D721Med (cell line): Measurements from ENCODE around the gene SLC12A2.
A peak's percentile ranks its signal among the peaks of the same experiment; 100 is the strongest.

Experiments
- DNase-seq: peaks from one replicate; pipeline ENCODE4 v3.0.0; 2011; ENCODE audit warnings: low spot score; ENCODE audit not compliant: insufficient read length
- FAIRE-seq: peaks from 2 replicates; lab custom pipeline; 2011; peaks lifted over from hg19 to GRCh38; lab: Jason Lieb, UNC
- CTCF ChIP-seq: IDR thresholded peaks from 2 replicates; pipeline ENCODE4 v1.5.1; 2012; ENCODE audit warnings: mild to moderate bottlenecking, control low read depth; ENCODE audit not compliant: insufficient read depth; ENCODE audit errors: missing control alignments

Gene SLC12A2

DNA sequence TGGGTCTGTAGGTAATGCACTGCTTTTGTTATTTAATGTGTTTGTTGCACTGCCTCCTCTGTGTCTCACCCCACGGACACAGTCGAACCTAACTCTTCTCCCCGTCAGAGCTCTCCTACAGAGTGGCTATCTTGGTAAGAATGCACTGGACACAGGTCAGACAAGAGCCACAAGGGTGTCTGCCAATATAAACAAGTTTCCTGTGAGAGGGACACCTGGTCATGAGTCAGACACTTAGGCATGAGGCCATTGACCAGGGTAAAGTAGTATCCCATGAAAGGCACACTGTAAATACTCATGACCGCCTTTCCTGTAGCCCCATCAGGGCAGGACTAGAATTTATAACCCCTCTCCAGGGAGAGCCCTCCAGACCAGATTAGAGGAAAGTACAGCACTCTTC lies 115.5 kb downstream of the SLC12A2 start:
- DNase-seq: no peak
- no peak for FAIRE-seq
- no peak for TF ChIP-seq CTCF

- DNase-seq: no peak
- no peak for TF ChIP-seq CTCF
- FAIRE-seq: no peak
Measured at GRCh38 chr5:128199611-128200010, 116.0 kb downstream of the SLC12A2 start.

DNA sequence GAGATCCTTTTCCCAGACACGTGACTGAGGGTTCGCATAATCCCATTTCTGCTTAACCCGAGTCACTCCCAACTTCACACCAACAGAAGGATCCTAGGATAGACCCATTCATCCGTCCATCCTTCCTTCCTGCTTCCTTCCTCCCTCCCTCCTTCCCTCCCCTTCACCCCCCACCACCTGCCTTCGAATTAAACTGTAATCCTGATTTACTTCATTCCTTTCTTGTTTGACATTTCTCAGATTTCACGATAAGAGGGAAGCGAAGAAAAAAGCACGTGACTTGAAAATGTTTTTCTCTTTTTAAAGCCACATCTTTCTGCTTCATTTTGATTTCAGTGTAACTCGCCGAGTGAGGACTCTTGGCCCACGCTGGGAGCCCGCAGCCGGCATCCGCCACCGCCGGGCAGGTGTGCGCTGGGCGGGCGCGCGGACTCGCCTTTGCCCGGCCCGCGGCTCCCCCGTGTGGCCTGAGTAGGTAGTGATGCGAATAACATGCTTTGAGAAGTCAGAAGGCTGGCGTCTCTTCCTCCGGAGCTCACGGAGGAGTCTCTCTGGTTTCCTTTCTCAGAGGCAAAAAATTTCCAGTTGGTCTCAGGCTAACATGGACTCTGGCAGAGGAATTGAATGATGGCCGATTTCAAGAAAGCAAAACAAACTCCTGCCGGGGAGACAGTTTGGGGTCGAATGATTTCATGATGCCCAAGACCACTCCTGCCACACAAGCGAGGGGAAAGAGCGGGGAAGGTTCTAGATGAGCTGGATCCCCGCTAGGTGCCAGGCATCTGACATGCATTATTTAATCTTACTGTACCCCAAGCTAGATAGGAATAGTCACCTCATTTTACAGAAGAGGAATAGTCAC lies 117.7 kb downstream of the SLC12A2 start:
- FAIRE-seq: no peak
- TF ChIP-seq CTCF: peak; percentile 81
- peak; percentile 32 for DNase-seq

DNA sequence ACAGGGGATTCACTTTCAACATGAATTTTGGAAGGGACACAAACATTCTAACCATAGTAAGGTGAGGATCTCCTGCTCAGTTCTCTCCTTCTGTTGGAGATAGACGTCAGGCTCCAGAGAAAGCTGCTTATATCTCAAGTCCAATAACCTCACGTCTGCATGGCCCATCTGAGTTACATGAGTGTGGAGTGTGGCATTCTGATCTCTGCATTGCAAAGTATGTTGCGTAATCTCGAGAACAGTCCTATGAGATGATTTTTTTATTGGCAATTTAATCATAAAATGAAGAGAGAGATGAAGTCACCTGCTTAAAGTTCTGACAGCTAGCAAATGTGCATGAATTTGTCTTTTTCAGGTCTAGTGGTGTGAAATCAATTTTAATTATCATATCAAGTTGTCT lies 118.8 kb downstream of the SLC12A2 start:
- no peak for TF ChIP-seq CTCF
- FAIRE-seq: no peak
- no peak for DNase-seq

- DNase-seq (no peak), FAIRE-seq (no peak)
- TF ChIP-seq CTCF: no peak
Measured at GRCh38 chr5:128208436-128208835, 124.9 kb downstream of the SLC12A2 start.

DNA sequence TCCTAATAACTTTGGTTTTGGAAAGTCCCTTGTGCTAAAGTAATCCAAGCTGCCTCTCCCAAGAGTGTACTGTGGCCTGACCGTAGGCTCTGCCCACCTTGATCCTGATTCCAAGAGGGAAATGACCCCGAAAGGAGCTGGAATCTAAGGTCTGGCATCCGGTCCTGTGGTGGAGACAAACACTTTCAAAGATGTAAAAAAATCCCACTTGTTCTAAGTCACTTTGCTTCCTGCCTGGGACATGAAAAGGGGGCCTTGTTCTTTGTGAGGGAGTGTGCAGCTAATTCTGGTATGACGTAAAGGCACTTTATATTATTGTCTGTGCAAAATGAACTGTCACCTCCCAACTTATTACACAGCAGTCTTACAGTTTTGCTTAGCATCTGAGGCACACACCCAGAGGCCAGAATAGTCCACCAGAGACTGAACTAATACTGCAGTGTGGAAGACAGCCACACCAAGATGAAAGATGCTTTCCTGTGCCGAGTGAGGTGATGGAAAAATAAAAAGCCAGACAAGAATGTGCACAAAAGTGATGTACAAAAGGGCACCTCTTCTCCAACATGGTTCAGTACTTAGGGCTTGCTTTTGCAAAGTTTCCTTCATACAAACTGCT lies 128.7 kb downstream of the SLC12A2 start:
- FAIRE-seq: no peak
- no peak for DNase-seq
- TF ChIP-seq CTCF: no peak

GRCh38 chr5:128213340-128213739 lies 129.8 kb downstream of the SLC12A2 start:
- FAIRE-seq: peak; percentile 94
- no peak for DNase-seq
- peak; percentile 97 for TF ChIP-seq CTCF
